Neural cell (in vitro differentiated cells): Measurements from ENCODE around the gene GYPC.

ENCODE experiments used
- CTCF ChIP-seq: fragments of 450-650 bp; IDR thresholded peaks from 2 replicates; pipeline ENCODE4 v1.5.1; 2014; ENCODE audit warnings: antibody characterized with exemption, mild to moderate bottlenecking, moderate library complexity; ENCODE audit not compliant: poor library complexity, severe bottlenecking
- MXI1 ChIP-seq: fragments of 450-650 bp; conservative IDR thresholded peaks from 2 replicates; pipeline ENCODE4 v1.6.1; 2014; ENCODE audit warnings: antibody characterized with exemption, mild to moderate bottlenecking; ENCODE audit not compliant: poor library complexity, severe bottlenecking

- TF ChIP-seq MXI1 (no peak), CTCF (no peak)
Measured at GRCh38 chr2:126643972-126644371, 12.0 kb upstream of the GYPC start.
